SKM-1 (cell line): ENCODE measurements around the gene MLLT6.

ENCODE experiments used
- DNase-seq: peaks from one replicate; lab custom pipeline; 2025; ENCODE audit not compliant: unreplicated experiment; lab: John Stamatoyannopoulos, UW

MLLT6 gene

GRCh38 chr17:38674749-38675615 is 30.1 kb upstream of the MLLT6 start, which contains the start of gene EPOP:
Gene EPOP, minus strand, starts transcription at chr17:38674957. Its CDS starts 462 bp downstream, at chr17:38674495.
- DNase-seq, result peak; percentile 39

GRCh38 chr17:38676706-38677504 is 28.2 kb upstream of the MLLT6 start:
- no peak for DNase-seq

GRCh38 chr17:38677819-38678218 is 27.3 kb upstream of the MLLT6 start:
- DNase-seq, result no peak

- DNase-seq, result no peak
Measured at GRCh38 chr17:38681096-38681495, 24.0 kb upstream of the MLLT6 start.

- DNase-seq, result no peak
Measured at GRCh38 chr17:38685491-38685890, 19.6 kb upstream of the MLLT6 start.

- no peak for DNase-seq
Measured at GRCh38 chr17:38687286-38687685, 17.8 kb upstream of the MLLT6 start.

GRCh38 chr17:38690386-38690785 is 14.7 kb upstream of the MLLT6 start:
- no peak for DNase-seq

- DNase-seq, result no peak
Measured at GRCh38 chr17:38691154-38691553, 13.9 kb upstream of the MLLT6 start.

GRCh38 chr17:38693700-38694329 is 11.3 kb upstream of the MLLT6 start:
- DNase-seq, result no peak

- no peak for DNase-seq
Measured at GRCh38 chr17:38697061-38697820, 7.8 kb upstream of the MLLT6 start.

- no peak for DNase-seq
Measured at GRCh38 chr17:38698760-38699159, 6.3 kb upstream of the MLLT6 start.

GRCh38 chr17:38701504-38702165 is 3.4 kb upstream of the MLLT6 start:
- DNase-seq, result no peak

- peak; percentile 45 for DNase-seq
Measured at GRCh38 chr17:38702166-38702915, 2.7 kb upstream of the MLLT6 start.

- no peak for DNase-seq
Measured at GRCh38 chr17:38702916-38703741, 1.9 kb upstream of the MLLT6 start.

GRCh38 chr17:38703742-38704605 is 1.1 kb upstream of the MLLT6 start:
- DNase-seq, result peak; percentile 65

GRCh38 chr17:38705523-38705802 is 390 bp downstream of the MLLT6 start:
- DNase-seq, result no peak

GRCh38 chr17:38705803-38706504 is 881 bp downstream of the MLLT6 start:
- DNase-seq, result no peak
